Measurements from ENCODE around the gene CRYBG1.
"Not testable (repeated sequence)": the region's sequence is repeated elsewhere in the genome, so short reads cannot be mapped to it uniquely, and the experiment has no call there.

CRYBG1 gene

DNA sequence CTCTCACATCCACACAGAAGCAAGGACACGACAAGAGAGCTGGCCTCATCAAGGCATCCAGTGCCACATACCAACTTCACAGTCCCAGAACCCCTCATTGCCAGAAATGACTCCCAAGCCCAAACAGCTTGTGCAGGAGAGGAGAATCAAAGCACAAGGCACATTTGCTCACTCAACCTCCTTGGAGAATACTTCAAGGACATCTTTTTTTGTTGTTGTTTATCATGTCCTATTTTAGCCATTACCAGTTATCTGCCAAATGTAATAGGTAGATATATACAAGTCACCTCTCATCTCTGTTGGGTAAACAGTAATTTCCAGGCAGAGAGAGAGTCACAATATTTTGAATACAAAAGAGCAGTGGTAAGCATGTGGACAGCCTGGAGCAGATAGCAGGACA lies 221.0 kb downstream of the CRYBG1 start:
- TF ChIP-seq, protein P1, sequence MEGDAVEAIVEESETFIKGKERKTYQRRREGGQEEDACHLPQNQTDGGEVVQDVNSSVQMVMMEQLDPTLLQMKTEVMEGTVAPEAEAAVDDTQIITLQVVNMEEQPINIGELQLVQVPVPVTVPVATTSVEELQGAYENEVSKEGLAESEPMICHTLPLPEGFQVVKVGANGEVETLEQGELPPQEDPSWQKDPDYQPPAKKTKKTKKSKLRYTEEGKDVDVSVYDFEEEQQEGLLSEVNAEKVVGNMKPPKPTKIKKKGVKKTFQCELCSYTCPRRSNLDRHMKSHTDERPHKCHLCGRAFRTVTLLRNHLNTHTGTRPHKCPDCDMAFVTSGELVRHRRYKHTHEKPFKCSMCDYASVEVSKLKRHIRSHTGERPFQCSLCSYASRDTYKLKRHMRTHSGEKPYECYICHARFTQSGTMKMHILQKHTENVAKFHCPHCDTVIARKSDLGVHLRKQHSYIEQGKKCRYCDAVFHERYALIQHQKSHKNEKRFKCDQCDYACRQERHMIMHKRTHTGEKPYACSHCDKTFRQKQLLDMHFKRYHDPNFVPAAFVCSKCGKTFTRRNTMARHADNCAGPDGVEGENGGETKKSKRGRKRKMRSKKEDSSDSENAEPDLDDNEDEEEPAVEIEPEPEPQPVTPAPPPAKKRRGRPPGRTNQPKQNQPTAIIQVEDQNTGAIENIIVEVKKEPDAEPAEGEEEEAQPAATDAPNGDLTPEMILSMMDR (IDR thresholded peaks at IDR 0.05; ENCODE audit: insufficient read depth, low read length) = no peak
- no peak for TF ChIP-seq GABPA (IDR thresholded peaks at IDR 0.05; ENCODE audit: low read depth)
- H3K27me3 ChIP-seq (ENCODE audit: insufficient read depth, poor library complexity, severe bottlenecking) = no peaks in the 10 kb centered on the region

DNA sequence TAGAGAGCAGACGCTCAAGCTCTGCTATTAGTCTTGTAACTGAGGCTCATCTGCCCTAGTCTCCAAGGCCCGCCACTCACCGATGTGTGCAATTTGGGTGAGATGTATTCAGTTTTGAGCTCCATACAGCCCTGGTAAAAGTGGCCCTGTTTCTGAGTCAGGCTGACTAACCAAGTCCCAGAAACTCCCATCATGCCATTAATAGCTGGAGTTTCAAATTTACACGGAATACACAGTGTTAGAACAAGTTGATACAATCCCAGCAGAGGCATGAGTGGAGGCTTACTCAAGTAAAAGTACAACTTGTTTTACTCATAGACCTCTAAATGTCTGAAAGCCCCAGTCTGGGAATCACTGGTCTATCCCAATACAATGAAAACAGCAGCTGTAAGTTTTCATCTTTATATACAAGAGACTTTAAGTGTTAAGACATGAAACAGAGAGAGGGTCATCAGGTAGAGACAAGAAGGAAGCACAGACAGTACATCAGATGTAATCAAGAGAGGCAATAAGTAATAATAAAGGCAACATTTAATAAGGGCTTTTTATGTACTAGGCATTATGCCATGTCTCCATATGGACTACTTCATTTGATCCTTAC lies 226.4 kb downstream of the CRYBG1 start:
- Histone ChIP-seq H3K27me3 (ENCODE audit: insufficient read depth, poor library complexity, severe bottlenecking) (no peaks in the 10 kb centered on the region), H3K27ac (replicated peaks) (no peak overlapping the region), H3K4me3 (replicated peaks; ENCODE audit: insufficient read depth, low read length) (no peak overlapping the region)
- no peak for DNase-seq (ENCODE audit: low read depth in 1 of 2, low spot score in 1 of 2)
- TF ChIP-seq, protein P1 (IDR thresholded peaks at IDR 0.05; ENCODE audit: insufficient read depth, low read length) = no peak
- TF ChIP-seq, protein P2, sequence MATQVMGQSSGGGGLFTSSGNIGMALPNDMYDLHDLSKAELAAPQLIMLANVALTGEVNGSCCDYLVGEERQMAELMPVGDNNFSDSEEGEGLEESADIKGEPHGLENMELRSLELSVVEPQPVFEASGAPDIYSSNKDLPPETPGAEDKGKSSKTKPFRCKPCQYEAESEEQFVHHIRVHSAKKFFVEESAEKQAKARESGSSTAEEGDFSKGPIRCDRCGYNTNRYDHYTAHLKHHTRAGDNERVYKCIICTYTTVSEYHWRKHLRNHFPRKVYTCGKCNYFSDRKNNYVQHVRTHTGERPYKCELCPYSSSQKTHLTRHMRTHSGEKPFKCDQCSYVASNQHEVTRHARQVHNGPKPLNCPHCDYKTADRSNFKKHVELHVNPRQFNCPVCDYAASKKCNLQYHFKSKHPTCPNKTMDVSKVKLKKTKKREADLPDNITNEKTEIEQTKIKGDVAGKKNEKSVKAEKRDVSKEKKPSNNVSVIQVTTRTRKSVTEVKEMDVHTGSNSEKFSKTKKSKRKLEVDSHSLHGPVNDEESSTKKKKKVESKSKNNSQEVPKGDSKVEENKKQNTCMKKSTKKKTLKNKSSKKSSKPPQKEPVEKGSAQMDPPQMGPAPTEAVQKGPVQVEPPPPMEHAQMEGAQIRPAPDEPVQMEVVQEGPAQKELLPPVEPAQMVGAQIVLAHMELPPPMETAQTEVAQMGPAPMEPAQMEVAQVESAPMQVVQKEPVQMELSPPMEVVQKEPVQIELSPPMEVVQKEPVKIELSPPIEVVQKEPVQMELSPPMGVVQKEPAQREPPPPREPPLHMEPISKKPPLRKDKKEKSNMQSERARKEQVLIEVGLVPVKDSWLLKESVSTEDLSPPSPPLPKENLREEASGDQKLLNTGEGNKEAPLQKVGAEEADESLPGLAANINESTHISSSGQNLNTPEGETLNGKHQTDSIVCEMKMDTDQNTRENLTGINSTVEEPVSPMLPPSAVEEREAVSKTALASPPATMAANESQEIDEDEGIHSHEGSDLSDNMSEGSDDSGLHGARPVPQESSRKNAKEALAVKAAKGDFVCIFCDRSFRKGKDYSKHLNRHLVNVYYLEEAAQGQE (IDR thresholded peaks at IDR 0.05; ENCODE audit: insufficient replicate concordance, low read depth) = no peak
- TF ChIP-seq GABPA (IDR thresholded peaks at IDR 0.05; ENCODE audit: low read depth) = no peak
- no peak for TF ChIP-seq POLR2AphosphoS5 (IDR thresholded peaks at IDR 0.05; ENCODE audit: low read depth)
- TF ChIP-seq SPI1 (IDR thresholded peaks at IDR 0.05; ENCODE audit: borderline replicate concordance, low read depth) = no peak

More for the DNA sequence above, 221.0 kb downstream of the CRYBG1 start:
- Histone ChIP-seq H3K27ac (replicated peaks) (no peak overlapping the region), H3K4me3 (replicated peaks; ENCODE audit: insufficient read depth, low read length) (no peak overlapping the region)
- no peak for DNase-seq (ENCODE audit: low read depth in 1 of 2, low spot score in 1 of 2)

DNA sequence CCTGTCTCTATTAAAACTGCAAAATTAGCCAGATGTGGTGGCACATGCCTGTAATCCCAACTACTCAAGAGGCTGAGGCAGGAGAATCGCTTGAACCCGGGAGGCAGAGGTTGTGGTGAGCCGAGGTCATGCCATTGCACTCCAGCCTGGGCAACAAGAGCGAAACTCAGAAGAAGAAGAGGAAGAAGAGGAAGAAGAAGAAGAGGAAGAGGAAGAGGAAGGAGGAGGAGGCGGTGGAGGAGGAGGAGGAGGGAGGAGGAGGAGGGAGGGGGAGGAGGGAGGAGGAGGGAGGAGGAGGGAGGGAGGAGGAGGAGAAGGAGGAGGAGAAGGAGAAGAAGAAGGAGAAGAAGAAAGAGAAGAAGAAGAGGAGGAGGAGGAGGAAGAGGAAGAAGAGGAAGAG lies 228.4 kb downstream of the CRYBG1 start:
- not testable (repeated sequence) for H3K27ac ChIP-seq (replicated peaks); H3K4me3 ChIP-seq (replicated peaks; ENCODE audit: insufficient read depth, low read length); H3K27me3 ChIP-seq (ENCODE audit: insufficient read depth, poor library complexity, severe bottlenecking)
- DNase-seq (ENCODE audit: low read depth in 1 of 2, low spot score in 1 of 2) = peak; percentile 13 to 26

DNA sequence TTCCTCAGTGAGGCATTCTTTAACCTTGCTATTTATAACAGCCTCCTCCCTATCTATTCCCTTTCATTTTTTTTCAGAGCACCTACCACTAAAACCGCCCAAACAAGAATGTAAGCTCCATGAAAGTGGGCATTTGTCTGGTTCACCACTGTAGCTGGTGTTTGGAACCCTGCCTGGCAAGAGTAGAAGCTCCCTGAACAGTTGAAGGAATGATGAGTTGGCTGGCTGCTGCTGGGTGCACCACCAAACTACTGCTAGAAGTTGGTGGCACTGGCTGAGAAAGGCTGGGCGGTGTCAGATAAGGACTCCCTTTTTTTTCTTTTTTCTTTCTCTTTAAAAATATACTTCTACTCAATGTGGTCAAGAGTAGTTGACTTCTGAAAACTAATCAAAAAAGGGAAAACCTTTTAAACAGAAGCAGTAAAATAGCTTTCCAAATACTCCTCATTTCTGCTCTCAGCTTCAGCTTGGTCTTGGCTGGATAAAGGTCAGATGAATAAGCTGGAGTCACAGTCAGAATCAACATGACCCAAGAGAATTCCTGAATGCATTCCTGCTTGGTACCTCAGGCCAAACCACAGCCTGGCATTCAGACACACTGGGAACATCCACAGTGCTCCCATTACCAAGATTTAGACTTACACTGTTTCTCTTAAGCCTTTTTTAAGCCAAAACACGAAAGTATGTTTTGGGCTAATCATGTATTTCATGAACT lies 230.8 kb downstream of the CRYBG1 start:
- no peaks in the 10 kb centered on the region for H3K27me3 ChIP-seq (ENCODE audit: insufficient read depth, poor library complexity, severe bottlenecking)
- no peak for DNase-seq (ENCODE audit: low read depth in 1 of 2, low spot score in 1 of 2)
- H3K4me3 ChIP-seq (replicated peaks; ENCODE audit: insufficient read depth, low read length) = no peak overlapping the region
- TF ChIP-seq, protein P1 (IDR thresholded peaks at IDR 0.05; ENCODE audit: insufficient read depth, low read length) = no peak
- TF ChIP-seq POLR2AphosphoS5 (IDR thresholded peaks at IDR 0.05; ENCODE audit: low read depth) = no peak
- TF ChIP-seq, protein P2 (IDR thresholded peaks at IDR 0.05; ENCODE audit: insufficient replicate concordance, low read depth) = no peak
- TF ChIP-seq SPI1 (IDR thresholded peaks at IDR 0.05; ENCODE audit: borderline replicate concordance, low read depth) = no peak
- TF ChIP-seq GABPA (IDR thresholded peaks at IDR 0.05; ENCODE audit: low read depth) = no peak
- no peak overlapping the region for H3K27ac ChIP-seq (replicated peaks)
